ENCODE results near the gene ACTG1.

Gene ACTG1

GRCh38 chr17:81498953-81499600 lies 13.5 kb downstream of the ACTG1 start:
- DNase-seq = no peak
- ATAC-seq = no peak

GRCh38 chr17:81494626-81495377 lies 17.8 kb downstream of the ACTG1 start:
- ATAC-seq (no peak), DNase-seq (no peak)

DNA sequence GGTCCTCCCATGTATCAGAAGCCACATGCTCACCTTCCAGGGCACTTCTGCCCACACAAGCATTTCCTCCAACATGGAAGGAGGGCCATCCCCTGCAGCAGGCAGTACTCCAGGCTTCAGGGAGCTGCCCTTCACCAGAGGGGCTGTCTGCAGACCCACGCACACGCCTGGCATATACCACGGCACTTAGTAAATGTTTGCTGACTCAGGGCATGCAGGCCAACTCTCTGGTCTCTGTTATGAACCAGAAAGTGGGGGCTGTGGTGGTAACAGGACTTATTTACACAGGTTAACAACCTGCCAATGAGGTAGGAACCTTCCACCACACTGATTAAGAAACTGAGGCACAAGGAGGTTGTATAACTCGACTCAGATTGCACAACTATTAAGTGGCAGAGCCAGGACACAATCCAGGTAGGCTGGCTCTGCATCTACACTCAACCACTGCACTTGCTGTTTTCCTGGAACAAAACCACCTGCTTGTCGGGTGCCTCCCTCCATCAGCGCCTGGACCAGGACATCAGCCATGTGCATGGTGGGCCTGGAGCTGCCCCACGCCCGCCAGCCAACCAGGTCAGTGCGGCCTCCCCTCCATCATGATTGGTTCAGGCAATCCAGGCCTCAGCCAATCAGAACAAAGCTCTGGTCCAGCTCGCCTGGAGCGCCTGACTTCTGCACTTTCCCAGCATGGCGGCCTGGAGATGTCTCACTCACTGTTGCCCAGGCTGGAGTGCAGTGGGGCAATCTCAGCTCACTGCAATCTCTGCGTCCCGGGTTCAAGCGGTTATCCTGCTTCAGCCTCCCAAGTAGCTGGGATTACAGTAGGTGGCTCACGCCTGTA lies 19.2 kb downstream of the ACTG1 start:
- no peak for DNase-seq

GRCh38 chr17:81492706-81493105 lies 19.9 kb downstream of the ACTG1 start:
- ATAC-seq = no peak
- DNase-seq = no peak

More for the DNA sequence above, 19.2 kb downstream of the ACTG1 start:
- ATAC-seq = no peak

- ATAC-seq (no peak), DNase-seq (no peak)
Observed at GRCh38 chr17:81492202-81492601, 20.4 kb downstream of the ACTG1 start.

GRCh38 chr17:81491761-81492160 lies 20.8 kb downstream of the ACTG1 start:
- no peak for ATAC-seq
- DNase-seq = no peak

- DNase-seq (no peak), ATAC-seq (no peak)
Observed at GRCh38 chr17:81491181-81491581, 21.4 kb downstream of the ACTG1 start.

DNA sequence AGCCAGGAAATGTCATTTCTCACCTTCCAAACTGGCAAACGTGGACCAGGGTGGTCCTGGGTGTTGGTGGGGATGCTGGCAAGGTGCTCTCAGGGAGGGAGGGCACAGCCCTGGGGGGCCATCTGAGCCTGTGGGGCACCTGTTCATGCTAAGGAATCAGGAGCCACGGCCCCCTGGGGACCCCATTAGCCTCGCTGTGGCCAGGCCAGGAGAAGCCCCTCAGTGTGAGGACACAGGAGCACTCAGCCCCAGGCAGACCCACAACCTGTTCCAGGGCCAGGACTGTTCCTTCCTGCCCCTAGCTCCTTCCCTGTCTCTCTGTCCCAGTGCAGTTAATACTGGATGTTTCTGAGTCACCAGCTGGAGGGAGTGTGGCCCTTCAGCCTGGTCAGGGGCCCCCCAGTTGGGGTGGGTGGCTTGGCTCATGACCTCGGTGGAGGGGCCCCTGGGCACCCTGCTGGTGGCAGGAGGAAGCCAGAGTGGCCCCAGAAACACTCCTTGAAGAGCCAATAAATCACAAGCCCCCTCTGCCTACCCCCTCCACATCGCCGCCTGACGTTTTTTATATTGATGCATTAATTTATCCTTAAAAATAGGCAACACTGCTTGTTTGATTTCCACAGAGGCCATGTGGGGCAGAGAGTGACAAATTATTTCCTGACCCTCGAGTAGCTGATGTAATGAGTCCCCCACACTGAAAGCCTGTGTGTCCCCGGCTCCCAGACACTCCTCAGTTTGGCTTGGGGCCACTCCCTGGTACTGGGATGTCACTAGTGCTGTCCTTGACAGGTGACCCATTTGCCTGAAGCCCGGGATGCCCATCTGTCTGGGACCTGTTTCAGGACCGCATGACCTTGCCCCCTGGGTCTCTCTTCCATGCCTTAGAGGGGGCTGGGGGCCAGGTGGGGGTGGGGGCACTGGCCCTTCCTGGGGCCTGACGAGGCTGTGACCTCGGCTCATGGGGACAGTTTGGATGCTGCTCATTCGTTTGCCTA lies 22.3 kb downstream of the ACTG1 start:
- no peak for ATAC-seq
- DNase-seq = no peak

- ATAC-seq = no peak
Observed at GRCh38 chr17:81489012-81489997, 23.3 kb downstream of the ACTG1 start.

DNA sequence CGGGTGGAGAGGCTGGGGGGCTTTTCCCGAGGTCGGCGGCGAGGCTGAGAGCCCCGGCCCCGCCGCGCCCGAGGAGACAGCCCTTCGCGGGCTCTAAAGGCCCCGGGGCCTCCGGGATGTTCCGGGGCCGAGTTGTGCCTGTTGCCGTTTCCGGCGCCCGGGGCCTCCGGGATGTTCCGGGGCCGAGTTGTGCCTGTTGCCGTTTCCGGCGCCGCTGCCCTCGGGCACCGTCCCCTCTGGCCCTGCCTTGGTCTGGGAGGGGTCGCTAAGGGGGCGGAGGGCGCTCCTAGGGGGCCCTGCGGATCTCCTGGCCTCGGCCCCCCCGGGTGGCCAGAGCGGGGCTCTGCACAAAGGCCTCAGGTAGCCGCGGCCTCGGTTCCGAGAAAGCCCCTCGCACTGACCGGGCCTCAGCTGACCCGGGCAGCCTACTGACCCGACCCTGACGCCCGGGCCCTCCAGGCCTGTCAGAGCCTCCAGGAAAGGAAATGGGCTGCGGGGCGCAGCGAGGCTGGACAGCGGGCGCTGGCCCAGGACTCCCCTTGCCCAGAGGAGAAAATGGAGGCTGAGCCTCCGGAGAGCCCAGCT lies 24.2 kb downstream of the ACTG1 start:
- ATAC-seq (no peak), DNase-seq (peak; percentile 33)

More at GRCh38 chr17:81489012-81489997, 23.3 kb downstream of the ACTG1 start:
- DNase-seq = no peak

DNA sequence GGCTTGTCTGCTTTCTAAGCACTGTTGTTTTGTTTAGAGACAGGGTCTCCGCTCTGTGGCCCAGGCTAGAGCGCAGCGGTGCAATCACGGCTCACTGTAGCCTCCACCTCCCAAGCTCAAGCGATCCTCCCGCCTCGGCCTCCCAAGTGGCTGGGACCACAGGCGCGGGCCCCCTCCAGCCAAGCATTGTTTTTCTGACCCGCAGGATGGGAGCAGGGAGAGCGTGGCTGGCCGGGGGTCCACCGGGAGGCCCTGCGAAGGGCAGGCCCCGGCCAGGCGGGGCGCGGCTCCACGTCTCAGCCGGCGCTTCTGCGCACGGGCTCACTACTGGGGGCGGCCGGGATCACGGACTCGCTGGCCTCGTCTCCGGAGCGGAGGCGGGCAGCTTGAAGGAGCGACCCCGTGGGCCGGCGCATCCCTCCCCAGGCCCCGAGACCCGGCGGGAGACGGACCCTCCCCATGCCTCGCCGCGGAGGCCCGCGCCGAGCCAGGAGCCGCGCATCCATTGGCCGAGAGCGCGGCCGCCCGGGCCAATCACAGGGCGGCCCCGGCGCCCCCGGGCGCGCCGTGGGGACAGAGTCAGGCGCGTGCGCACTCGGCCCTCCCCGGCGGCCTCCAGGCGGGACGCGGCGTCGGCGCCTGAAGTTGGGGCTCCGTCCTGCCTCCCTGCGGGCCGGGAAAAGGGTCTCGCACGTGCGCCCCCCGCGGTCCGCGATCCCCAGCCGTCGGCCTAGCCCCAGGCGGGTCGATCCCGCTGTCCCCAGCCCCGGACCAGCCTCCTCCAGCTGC lies 24.9 kb downstream of the ACTG1 start:
- DNase-seq = peak; percentile 87
- ATAC-seq = peak; percentile 73

- ATAC-seq (no peak), DNase-seq (no peak)
Observed at GRCh38 chr17:81487089-81487486, 25.5 kb downstream of the ACTG1 start.

DNA sequence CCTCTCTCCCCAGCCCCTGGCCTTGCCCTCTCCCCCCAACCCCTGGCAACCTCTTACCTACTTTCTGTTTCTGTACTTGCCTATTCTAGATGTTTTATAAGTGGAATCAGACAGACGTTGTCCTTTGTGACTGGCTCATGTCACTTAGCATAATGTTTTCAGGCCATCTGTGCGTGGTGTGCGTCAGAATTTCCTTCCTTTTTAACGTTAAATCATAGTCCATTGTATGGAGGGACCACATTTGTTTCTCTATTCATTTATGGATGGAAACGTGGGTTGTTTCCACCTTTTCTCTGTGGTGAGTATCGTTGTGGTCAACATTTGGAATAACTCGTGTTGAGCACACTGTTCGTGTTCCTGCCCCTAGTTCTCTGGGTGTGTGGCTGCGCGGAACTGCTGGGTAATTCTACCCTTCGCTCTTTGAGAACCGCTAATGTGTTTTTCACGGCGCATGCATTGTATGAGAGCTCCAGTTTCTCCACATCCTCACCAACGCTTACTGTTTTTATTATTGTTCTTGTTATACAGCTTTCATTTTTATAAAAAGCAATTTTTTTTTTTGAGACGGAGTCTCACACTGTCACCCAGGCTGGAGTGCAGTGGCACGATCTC lies 26.3 kb downstream of the ACTG1 start:
- no peak for DNase-seq
- no peak for ATAC-seq

DNA sequence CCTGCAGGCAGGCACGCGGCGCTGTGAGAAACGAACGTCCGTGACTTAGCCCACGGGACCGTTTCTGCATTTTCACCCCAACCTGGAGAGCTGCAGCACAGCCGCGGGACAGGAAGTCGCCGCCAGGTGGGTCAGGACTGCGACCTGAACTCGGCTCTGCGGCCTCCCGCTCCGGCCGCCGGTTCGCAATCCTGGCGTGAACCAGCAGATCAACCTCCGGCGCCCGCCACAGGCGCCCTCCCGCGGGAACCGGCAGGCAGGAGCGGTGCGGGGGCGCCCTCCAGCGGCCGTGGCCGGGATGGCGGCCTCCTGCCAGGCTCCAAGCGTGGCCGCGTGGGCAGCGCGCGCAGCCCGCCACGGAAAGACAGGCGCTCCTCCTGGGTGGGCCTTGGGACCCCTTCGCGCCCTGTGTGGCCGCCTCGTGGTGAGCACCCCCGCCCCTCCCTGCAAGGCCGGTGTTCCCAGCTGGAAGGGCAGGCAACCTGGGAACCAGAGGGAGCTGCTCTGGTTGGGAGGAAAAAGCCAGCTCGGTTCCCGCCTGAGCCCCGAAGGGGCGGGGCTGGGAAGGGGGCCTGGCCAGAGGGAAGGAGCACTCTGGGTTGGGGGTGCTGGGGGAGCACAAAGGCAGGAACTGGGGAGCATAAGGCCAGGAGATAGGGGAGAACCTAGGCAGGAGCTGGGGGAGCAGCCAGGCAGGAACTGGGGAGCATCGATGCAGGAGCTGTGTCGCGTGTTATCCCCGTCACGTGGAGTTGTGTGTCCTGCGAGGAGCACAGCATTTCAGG lies 28.2 kb downstream of the ACTG1 start:
- DNase-seq = peak; percentile 93
- ATAC-seq = peak; percentile 62

GRCh38 chr17:81483862-81484194 lies 28.8 kb downstream of the ACTG1 start:
- peak; percentile 15 for DNase-seq
- peak; percentile 1 for ATAC-seq

GRCh38 chr17:81483085-81483861 lies 29.3 kb downstream of the ACTG1 start:
- DNase-seq (peak; percentile 69), ATAC-seq (no peak)

GRCh38 chr17:81482673-81483072 lies 29.9 kb downstream of the ACTG1 start:
- no peak for ATAC-seq
- DNase-seq = no peak

All from stimulated activated naive CD8-positive, alpha-beta T cell treated with anti-CD3 and anti-CD28 coated beads, Interleukin-15, Interleukin-2, amounts not matched to agents 100 U/mL and 50 U/mL, for 24 hours (primary cell).